Right kidney (tissue), 1 donor: ENCODE results near the gene TCEA3.

Source experiments
- DNase-seq: peaks from one replicate; pipeline ENCODE4 v3.0.0-alpha.2; 2016

Gene TCEA3

DNA sequence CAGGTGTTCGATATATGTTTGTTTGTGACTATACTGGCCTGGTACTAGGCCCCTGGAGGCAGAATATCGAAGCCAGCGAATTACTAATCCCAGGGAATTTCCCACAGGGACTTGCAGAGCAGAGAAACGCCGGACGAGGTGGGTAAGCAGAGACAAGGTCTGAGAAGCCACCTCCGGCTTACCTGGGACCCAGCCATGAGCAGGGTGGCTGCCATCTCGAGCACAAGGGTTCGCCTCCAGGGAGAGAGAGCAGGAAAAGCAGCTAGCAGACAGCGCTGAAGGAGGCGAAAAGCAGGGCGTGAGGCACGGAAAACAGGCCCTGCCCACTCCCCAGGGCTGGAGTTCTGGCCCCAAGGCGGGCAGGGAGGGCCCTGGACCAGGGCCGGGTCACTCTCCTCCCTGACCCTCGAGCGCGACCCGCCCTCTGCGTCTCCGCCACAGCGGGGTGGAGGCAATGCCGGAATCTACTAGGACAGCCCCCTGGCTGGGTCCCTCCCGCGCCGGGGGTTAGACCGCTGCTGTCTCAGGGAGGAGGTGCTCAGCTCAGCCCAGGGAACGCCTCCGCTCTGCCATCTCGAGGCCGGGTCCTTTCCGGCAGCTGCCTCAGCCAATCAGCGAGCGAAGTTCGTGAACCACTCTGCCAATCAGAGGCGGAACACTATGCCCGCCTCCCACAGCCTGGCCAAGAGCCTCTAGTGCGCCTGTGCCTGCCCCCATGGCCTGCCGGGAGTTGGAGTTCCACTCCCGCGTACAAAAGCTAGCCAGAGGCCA, 56.6 kb downstream of the TCEA3 start:
- peak; percentile 97 for DNase-seq

DNA sequence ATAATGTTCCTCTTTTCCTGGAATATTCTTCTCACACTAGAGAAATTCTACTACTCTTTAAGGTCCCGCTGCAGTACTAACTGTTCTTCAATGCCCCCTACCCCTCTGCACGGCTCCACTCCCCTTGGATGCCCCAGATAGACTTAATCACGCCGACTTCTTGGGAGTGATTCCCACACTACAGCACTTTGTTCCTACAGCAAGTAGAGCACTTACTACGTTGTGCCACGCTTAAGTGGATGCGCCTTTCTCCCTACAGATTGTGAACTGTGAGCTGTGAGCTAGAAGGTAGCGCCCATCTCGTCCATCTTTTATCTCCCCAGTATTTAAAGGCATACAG, 57.1 kb downstream of the TCEA3 start:
- DNase-seq, result no peak

DNA sequence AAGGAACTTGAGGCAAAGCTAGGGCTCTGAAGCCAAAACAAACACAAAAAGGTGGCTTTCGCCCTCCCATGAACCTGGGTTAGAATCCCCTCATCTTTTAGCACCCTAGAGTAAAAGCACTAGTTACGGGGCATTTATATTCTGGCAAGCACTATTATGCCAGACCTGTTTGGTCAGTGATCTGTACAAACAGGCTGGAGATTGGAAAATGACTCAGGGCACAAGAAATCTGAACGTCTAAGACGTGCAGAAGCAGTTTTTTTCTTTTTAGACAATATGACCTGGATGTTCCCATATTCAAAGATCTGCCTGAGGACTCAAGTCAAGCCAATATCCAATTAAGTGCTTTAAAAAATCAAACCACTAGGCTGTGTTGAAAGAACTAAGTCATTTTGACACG, 58.0 kb downstream of the TCEA3 start:
- no peak for DNase-seq

DNA sequence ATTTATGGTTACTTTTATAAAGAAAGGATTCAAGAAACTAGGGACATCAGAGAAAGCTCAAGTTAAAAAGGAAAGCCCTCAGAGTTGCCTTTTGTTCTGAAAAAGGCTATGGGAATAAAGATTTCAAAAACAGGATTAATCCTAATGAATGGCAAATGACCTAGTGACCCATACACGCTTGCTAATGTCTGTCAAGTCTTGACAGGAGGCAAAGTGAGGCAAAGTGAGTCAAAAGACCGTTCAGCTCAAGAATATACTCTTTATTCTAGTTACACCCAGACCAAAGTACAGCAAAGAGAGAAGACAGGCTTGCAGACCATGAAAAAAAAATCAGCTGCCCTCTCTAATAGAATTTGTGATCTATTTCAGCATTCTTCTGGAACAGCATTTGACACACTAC, 58.4 kb downstream of the TCEA3 start:
- DNase-seq, result no peak

DNA sequence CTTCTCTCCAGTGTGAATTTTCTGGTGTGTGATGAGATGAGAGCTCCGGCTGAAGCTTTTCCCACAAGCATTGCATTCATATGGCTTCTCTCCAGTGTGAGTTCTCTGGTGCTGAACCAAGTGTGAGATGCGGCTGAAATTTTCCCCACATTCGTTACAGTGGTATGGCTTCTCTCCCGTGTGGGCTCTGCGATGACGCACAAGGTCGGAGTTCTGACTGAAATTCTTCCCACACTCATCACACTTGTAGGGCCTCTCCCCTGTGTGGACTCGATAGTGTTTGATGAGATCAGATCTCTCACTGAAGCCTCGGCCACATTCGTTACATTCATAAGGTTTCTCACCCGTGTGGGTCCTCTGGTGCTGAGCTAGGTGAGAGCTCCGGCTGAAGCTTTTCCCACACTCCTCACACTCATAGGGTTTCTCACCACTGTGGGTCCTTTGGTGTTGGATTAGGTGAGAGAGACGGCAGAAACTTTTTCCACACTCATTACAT, 62.3 kb downstream of the TCEA3 start:
- DNase-seq, result no peak

DNA sequence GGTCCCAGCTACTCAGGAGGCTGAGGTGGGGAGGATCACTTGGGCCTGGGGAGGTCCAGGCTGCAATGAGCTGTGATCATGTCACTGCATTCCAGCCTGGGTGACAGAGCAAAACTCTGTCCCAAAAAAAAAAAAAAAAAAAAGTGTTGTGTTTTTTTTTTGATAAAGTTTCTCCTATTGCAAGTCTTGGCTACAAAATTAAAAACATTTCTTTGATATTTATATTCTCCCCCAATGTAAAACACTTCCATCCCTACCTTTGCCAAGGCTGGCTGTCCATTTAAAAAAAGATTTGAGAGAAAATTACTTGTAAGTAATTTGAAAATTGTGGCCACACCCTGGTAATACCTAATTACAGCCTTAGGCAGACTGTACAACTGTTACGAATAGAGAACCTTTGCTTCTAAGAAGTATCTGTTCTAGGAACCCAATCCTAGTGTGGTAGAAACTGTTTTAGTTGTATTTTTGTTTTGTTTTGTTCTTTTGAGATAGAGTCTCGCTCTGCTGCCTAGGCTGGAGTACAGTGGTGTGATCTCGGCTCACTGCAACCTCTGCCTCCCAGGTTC, 66.2 kb downstream of the TCEA3 start:
- no peak for DNase-seq

DNA sequence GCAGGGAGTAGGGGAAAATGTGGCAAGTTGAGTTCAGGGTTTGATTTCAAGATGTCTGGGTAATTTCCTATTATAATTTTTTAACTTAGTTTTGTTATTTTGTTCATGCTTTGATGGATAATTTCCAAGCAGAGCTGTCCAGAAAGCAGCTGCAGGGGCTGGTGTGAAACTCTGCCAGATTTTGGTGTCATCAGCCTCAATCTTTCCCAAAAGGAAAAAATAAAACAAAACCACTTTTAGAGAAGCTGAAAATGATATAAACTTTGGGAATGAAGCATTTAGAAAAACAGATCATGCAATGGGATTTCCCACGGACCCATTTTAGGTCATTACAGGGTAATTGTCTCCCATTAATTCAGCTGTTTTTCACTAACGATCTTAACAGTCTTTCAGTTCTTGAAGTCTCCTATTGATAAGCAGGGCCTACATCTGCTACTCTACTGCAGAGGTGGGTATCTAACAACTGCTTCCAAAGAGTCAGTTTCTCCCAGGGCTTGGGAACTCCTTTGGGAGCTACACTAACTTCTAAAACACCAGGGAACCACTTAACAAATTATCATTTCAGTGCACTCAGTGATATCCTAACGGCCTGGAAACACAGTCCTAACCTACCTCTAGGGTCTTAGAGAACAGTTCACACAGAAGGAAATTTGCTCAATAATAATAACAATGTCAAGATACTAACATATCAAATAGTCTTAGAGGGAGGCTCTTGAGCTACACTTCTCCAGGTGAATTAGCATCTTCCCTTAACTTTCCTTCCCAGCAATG, 67.2 kb downstream of the TCEA3 start:
- no peak for DNase-seq

DNA sequence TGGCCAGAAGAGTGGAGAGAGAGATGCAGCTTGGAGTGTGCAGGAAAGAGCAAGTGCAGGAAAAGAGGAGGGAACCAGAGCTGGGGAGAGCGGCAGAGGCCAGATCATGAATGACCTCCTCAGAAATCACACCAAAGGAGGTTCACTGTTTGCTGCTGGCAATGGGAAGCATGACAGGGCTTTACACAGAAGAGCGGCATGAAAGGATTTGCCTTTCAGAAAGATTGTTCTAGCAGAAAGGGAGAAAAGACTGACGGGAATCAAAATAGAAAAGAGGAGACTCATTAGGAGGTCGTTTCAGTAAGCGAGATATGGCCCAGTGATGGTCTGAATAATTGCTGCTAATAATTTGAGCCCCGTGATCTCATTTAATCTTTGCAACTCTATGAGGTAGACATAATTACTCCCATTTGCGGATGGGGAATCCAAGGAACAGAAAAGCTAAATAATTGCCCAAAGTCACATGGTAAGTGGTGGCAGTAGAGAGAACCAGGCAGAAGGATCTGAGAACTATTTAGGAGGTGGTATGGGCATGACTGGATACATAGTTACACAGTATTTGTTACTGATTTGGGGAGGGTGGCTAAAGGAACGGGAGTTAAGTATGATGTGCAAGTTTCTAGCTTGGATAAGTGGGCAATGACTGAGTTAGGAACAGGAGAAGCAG, 67.9 kb downstream of the TCEA3 start:
- DNase-seq, result no peak

DNA sequence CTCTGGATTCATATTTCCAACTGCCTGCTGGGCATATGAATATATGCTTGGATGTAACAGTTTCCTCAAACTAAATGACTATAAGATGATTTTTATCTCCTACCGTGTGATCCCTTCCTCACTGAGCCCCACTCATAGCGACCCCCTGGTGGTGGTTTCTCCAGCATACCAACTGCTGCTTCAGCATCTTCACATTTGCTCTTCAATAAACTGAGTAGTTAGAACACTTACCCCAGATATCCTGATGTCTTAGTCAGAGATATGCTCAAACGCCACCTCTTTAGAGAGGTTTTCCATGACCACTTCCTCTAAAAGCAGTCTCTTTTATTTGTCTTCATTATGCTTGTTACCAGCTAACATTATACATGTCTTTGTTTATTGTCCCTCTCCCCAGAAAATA, 70.3 kb downstream of the TCEA3 start:
- no peak for DNase-seq

DNA sequence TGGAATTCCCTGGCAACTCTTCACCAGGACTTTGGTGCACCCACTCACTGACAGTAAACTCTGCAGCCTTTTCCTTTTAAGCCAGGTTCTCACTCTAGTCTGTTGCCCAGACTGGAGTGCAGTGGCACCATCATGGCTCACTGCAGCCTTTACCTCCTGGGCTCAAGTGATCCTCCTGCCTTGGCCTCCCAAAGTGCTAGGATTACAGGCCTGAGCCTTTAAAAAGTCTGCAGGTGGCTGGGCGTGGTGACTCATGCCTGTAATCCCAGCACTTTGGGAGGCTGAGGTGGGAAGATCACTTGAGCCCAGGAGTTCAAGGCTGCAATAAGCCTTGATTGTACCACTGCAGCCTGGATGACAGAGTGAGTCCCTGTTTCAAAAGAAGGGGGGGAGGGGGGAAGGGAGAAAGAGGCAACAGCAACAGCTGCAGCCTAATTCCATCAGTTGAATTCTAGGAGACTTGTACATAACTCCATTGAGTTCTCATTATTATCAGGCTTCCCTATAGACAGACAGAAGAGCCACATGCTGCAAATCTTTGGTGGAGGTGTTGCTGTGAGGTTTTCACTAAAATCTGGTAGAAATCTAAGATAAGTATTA, 72.4 kb downstream of the TCEA3 start:
- no peak for DNase-seq

DNA sequence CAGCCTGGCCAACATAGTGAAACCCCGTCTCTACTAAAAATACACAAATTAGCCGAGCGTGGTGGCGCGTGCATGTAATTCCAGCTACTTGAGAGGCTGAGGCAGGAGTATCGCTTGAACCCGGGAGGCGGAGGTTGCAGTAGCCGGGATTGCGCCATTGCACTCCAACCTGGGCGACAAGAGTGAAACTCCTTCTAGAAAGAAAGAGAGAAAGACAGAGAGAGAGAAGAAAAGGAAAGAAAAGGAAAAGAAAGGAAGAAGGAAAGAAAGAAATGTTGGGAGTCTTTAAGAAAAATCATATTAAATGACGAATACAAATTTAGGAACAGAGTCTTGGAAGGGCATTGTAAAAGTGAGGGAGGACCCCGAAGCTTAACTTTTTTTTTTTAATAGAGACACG, 78.6 kb downstream of the TCEA3 start:
- DNase-seq, result no peak

DNA sequence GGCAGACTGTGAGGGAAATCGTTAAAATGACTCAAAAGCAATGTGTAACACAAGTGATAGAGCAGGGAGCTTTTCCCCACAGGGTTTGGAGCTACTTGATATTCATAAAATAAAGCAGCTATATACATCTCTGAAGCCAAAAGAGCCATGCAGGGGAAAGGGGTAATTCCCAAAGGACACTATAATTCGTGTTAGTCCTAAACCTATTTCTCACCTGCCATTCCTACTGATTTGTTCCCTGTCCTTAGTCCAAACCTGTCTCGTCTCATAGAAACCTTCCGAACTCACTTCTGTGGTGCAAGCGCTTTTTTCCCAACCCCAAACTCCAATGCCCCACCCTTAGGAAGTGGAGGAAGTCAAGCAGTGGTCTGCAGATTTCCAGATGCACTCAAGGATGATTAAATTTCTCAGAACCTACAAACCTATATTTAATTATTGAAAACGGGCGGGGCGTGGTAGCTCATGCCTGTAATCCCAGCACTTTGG, 79.5 kb downstream of the TCEA3 start:
- no peak for DNase-seq

DNA sequence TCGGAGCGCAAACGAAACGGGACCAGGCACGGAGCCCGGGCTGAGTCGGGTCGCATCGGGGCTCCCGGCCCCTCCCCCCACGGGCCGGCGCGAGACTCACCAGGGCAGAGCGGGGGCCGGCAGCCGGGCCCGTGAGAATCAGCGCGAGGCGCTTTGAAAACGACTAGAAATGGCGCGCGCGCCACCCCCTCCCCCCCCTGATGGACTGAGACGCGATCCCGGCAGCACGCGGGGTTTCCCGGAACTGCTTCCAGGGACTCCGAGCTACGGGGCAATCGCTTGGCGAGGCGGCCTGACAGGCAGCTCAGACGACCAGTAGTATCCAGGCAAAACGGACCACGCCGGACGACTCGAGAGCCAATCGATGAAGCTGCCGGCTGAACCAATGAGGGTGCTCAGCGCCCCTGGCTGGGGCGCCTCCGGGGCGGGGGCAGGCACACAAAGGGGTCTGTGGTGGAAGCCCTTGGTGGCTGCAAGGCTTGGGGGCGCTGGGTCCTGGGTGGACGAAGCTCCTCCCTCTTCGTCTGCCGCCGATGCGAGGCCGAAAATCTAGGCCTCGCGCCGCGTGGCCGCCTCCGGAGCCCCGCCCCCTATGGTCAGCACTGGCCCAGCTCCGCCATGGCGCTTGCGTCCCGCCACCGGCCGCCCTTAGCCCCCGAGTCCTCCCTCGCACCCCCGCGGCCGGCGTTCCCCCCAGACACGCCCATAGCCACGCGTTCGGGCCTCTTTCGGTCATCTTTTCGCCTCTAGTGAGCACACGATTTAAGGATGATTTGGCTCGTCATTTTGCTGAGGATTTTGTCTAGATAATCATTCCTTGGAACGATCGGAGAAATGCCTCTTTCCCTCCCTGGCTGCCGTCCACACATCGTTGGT, 80.2 kb downstream of the TCEA3 start, which contains the start of gene HNRNPR:
Gene HNRNPR, minus strand, starts transcription at position 174 of the 876 bp plus-strand sequence. CDS start 3,276 bp downstream, outside the sequence.
- DNase-seq, result peak; percentile 91

DNA sequence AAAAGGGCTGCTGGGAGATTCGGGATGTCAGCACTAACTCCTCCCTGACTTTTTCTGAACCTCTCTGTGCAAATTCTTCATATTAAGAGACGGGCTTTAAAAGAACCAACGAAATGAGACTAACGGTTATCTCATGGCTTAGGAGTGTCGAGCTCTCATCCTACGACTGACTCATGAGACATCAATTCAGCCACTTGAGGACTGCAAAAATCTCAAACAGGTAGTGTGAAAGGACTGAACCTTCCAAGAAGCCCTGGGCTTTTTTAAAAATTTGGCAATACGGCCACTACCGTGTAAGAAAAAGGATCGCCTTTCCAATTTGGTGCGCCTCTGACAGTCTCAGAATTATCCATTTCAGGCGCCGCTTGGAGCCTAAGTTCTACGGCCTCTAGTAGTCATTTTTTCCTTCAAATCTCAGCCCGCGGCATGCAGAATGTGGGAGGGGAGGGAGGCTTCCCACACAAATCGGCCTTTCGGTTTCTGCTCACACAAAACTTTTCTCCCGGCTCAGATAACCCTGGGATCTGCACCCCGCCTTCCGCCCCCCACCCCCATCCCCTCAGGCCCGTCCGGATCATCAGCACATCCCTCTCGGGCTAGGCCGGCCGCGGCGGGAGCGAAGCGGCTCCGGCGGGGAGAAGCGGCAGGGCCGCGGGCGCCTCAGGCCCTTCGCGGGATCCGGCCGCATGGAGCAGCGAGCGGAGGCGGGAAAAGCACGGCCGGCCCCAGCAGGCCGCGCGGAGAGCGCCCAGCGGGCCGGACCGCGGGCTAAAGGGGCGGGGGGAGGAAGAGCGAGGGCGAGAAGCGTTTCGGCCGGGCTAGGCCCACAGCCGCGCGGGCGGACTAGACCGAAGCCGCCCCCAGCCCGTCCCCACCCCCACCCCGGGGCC, 81.1 kb downstream of the TCEA3 start:
- DNase-seq, result peak; percentile 92

DNA sequence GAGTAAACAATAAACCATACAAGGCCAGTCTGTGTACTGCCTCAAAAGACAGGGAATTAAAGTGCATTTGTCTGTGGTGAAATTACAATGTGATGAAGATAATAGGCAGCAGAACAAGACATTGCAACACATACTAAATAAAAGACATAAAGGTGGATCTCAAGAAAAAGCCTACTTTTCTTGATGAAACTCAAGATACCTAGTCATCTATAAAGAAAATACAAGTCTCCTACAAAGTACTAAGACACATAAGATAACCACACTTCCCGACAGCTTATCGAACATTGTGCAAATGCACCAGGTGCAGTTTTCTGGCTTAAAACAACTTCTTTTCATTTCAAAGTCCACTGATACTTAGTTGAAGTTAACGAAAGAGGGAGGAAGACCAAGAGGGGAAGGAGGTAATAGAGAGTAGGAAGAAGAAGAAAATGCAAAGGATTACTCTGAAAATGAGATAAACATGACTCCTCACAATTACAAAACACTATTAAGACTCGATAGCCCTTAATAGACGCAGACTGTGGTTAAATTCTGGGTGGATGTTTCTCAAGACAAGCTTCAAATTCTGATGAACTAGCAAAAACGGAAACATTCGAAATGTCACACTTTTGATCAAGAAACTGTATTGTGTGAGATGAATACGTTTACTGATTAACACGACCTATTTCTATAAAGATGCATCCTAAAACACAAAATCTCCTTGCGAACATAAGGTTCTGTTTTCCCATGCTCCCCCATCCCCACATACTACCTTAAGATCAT, 82.4 kb downstream of the TCEA3 start:
- no peak for DNase-seq

DNA sequence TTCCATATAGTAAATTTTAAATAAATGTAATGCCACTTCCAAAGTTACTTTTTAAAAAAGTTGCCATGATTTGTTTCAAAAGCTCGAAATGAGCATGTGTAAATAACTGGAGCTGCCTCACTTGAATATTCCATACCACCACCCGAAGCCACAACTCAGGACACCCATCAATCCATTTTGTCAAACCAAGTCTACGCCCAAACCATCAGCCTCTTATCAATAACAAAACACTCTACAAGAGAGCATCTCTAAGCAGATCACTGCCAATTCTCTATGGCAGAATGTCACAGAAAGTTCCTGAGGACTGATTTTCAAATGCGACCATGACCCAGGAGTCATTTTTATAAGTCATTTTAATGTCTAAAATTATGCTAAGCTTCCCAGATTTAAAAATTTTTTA, 84.9 kb downstream of the TCEA3 start:
- no peak for DNase-seq

DNA sequence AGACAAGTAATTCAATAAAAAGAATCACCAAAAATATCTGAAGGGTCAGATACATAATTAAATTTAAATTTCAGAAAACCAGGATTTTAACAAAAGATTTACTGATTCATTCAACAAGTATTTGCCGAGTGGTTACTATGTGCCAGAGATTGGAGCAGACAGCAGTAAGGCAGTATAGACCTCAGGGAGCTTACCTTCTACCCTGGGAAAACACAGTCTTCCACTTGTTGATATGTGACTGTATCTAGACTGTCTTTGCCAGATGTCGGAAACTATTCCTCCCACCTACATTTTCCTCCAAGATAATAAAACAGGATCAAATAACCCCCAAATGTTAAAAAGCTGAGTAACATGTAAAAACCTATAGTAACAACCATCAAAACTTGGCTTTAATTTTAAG, 86.7 kb downstream of the TCEA3 start:
- no peak for DNase-seq

DNA sequence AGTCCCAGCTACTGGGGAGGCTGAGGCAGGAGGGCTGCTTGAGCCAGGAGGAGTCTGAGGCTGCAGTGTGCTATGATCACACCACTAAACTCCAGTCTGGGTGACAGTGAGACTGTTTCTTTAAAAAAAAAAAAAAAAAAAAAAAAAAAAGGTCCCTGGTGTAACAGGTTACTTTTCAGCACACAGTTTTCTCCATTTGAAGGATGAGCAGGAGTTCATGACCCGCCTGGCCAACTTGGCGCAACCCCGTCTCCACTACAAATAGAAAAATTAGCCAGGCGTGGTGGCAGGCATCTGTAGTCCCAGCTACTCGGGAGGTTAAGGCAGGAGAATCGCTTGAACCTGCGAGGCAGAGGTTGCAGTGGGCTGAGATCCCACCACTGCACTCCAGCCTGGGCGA, 92.8 kb downstream of the TCEA3 start:
- no peak for DNase-seq
